ENCODE measurements around the gene AGR3. TPM values are rescaled to one million over a fixed set of nuclear protein-coding genes. Genes with fewer than 3 reads are reported as not detected.

The AGR3 gene
- total and polyA plus RNA-seq, 2 experiments from 2014 or later, result not detected

- in situ Hi-C loops (cut with MboI), result no loop called here
- peak; percentile 70 for DNase-seq
These were observed 64.2 kb downstream of the AGR3 start for GRCh38 chr7:16817536-16817935.

GRCh38 chr7:16816824-16817223, 65.0 kb downstream of the AGR3 start:
- Histone ChIP-seq H3K79me2 (ENCODE audit: insufficient read depth) (no peaks in the 10 kb centered on the region), H3K4me2 (ENCODE audit: unreplicated experiment) (no peak overlapping the region), H4K20me1 (ENCODE audit: insufficient read depth) (no peaks in the 10 kb centered on the region), H3K27ac (no peak overlapping the region), H3K9ac (no peak overlapping the region), H3K4me3 (no peak overlapping the region), H3K27me3 (replicated peaks; ENCODE audit: insufficient read depth) (no peaks in the 10 kb centered on the region), H2AFZ (no peak overlapping the region), H3K9me3 (ENCODE audit: low read depth) (no peaks in the 10 kb centered on the region), H3F3A (ENCODE audit: insufficient read depth) (no peaks in the 10 kb centered on the region), H3K4me1 (ENCODE audit: insufficient read depth) (peaks cover 2% of the 10 kb centered on the region; the same call in 1 of the 2 replicates), H3K9me2 (ENCODE audit: insufficient read depth) (no peaks in the 10 kb centered on the region), H3K36me3 (ENCODE audit: low read depth) (no peaks in the 10 kb centered on the region)
- DNase-seq, result no peak
- in situ Hi-C loops (cut with MboI), result no loop called here
- no peak for TF ChIP-seq EZH2phosphoT487 (IDR thresholded peaks at IDR 0.05; ENCODE audit: insufficient read depth, low read depth)
- no peak for TF ChIP-seq EZH2 (IDR thresholded peaks at IDR 0.05; ENCODE audit: insufficient read depth, poor library complexity, severe bottlenecking)
- 78% methylated on average over 2 of the region's 2 CpGs for whole genome bisulfite sequencing, 2 experiments (ENCODE audit: low coverage in 1 of 2, low lambda C conversion rate in 2 of 2, missing lambda C conversion rate in 2 of 2)

More at GRCh38 chr7:16817536-16817935, 64.2 kb downstream of the AGR3 start:
- 40 to 51% methylated on average over 1 of the region's 1 CpG for WGBS, 2 experiments (ENCODE audit: low coverage in 1 of 2, low lambda C conversion rate in 2 of 2, missing lambda C conversion rate in 2 of 2)
- H3K9me2 ChIP-seq (ENCODE audit: insufficient read depth), result no peaks in the 10 kb centered on the region
- H3K27ac ChIP-seq, result no peak overlapping the region
- no peak overlapping the region for H3K4me3 ChIP-seq
- no peaks in the 10 kb centered on the region for H3K79me2 ChIP-seq (ENCODE audit: insufficient read depth)
- TF ChIP-seq EZH2phosphoT487 (IDR thresholded peaks at IDR 0.05; ENCODE audit: insufficient read depth, low read depth) (no peak), EZH2 (IDR thresholded peaks at IDR 0.05; ENCODE audit: insufficient read depth, poor library complexity, severe bottlenecking) (no peak)
- no peaks in the 10 kb centered on the region for H3K36me3 ChIP-seq (ENCODE audit: low read depth)
- no peaks in the 10 kb centered on the region for H3K9me3 ChIP-seq (ENCODE audit: low read depth)
- no peaks in the 10 kb centered on the region for H3K4me1 ChIP-seq (ENCODE audit: insufficient read depth)
- H4K20me1 ChIP-seq (ENCODE audit: insufficient read depth), result no peaks in the 10 kb centered on the region
- no peaks in the 10 kb centered on the region for H3K27me3 ChIP-seq (replicated peaks; ENCODE audit: insufficient read depth)
- H3F3A ChIP-seq (ENCODE audit: insufficient read depth), result no peaks in the 10 kb centered on the region
- no peak overlapping the region for H2AFZ ChIP-seq
- no peak overlapping the region for H3K9ac ChIP-seq
- no peak overlapping the region for H3K4me2 ChIP-seq (ENCODE audit: unreplicated experiment)

DNA sequence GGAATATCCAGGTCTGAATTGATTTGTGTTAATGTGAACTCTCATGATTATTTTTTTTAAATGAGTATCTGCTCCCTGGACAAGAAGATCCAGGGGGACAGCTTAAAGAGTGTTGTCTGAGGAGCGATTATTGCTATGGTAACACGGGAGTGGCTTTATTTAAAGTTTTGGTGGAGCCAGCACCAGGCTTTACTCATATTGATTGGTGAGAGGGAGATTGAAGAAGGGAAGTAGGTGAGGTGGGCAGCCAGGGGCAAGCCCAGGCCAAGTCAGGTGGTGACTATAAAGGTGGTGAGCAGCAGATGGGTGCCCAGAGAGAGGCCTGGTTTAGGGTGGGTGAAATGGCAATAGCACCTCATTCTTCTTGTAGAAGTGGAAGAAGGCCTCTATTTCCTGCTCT, 66.8 kb downstream of the AGR3 start:
- no peaks in the 10 kb centered on the region for H3K9me2 ChIP-seq (ENCODE audit: insufficient read depth)
- no peak overlapping the region for H2AFZ ChIP-seq
- H3K79me2 ChIP-seq (ENCODE audit: insufficient read depth), result no peaks in the 10 kb centered on the region
- no peaks in the 10 kb centered on the region for H3K9me3 ChIP-seq (ENCODE audit: low read depth)
- H4K20me1 ChIP-seq (ENCODE audit: insufficient read depth), result no peaks in the 10 kb centered on the region
- TF ChIP-seq EZH2phosphoT487 (IDR thresholded peaks at IDR 0.05; ENCODE audit: insufficient read depth, low read depth) (no peak), EZH2 (IDR thresholded peaks at IDR 0.05; ENCODE audit: insufficient read depth, poor library complexity, severe bottlenecking) (no peak)
- no peak for DNase-seq
- H3K9ac ChIP-seq, result no peak overlapping the region
- no peak overlapping the region for H3K4me2 ChIP-seq (ENCODE audit: unreplicated experiment)
- in situ Hi-C loops (cut with MboI), result no loop called here
- WGBS, 2 experiments (ENCODE audit: low coverage in 1 of 2, low lambda C conversion rate in 2 of 2, missing lambda C conversion rate in 2 of 2), result 66 to 76% methylated on average over 2 of the region's 2 CpGs
- no peak overlapping the region for H3K27ac ChIP-seq
- no peak overlapping the region for H3K4me3 ChIP-seq
- peaks cover 7% of the 10 kb centered on the region for H3K4me1 ChIP-seq (ENCODE audit: insufficient read depth)
- no peaks in the 10 kb centered on the region for H3K36me3 ChIP-seq (ENCODE audit: low read depth)
- H3K27me3 ChIP-seq (replicated peaks; ENCODE audit: insufficient read depth), result no peaks in the 10 kb centered on the region
- no peaks in the 10 kb centered on the region for H3F3A ChIP-seq (ENCODE audit: insufficient read depth)

- no peak overlapping the region for H3K27ac ChIP-seq
- no peak overlapping the region for H3K4me2 ChIP-seq (ENCODE audit: unreplicated experiment)
These were observed 68.6 kb downstream of the AGR3 start for GRCh38 chr7:16813232-16813616.

More at GRCh38 chr7:16813232-16813616, 68.6 kb downstream of the AGR3 start:
- Histone ChIP-seq H3K27me3 (replicated peaks; ENCODE audit: insufficient read depth) (no peaks in the 10 kb centered on the region), H3F3A (ENCODE audit: insufficient read depth) (no peaks in the 10 kb centered on the region), H3K9ac (no peak overlapping the region), H3K4me3 (no peak overlapping the region), H4K20me1 (ENCODE audit: insufficient read depth) (no peaks in the 10 kb centered on the region), H3K9me2 (ENCODE audit: insufficient read depth) (no peaks in the 10 kb centered on the region), H3K9me3 (ENCODE audit: low read depth) (no peaks in the 10 kb centered on the region), H3K79me2 (ENCODE audit: insufficient read depth) (no peaks in the 10 kb centered on the region), H3K4me1 (ENCODE audit: insufficient read depth) (peaks cover 7% of the 10 kb centered on the region), H3K36me3 (ENCODE audit: low read depth) (no peaks in the 10 kb centered on the region), H2AFZ (no peak overlapping the region)
- DNase-seq, result no peak
- in situ Hi-C loops (cut with MboI), result no loop called here
- no peak for TF ChIP-seq EZH2phosphoT487 (IDR thresholded peaks at IDR 0.05; ENCODE audit: insufficient read depth, low read depth)
- 73 to 75% methylated on average over 3 of the region's 3 CpGs for WGBS, 2 experiments (ENCODE audit: low coverage in 1 of 2, low lambda C conversion rate in 2 of 2, missing lambda C conversion rate in 2 of 2)
